BE2C (cell line): Measurements from ENCODE around the gene USH1G.
A peak's percentile ranks its signal among the peaks of the same experiment; 100 is the strongest.

ENCODE experiments used
- DNase-seq: peaks from one replicate; pipeline ENCODE4 v3.0.0-alpha.2; 2020
- H3K27me3 ChIP-seq: fragments of 250-450 bp; sonication (Bioruptor Pico); 2 replicates; pipeline ENCODE4 v1.5.1; 2020; ENCODE audit warnings: mild to moderate bottlenecking
- H3K36me3 ChIP-seq: fragments of 250-450 bp; sonication (Bioruptor Pico); 2 replicates; pipeline ENCODE4 v1.5.1; 2020; ENCODE audit warnings: mild to moderate bottlenecking
- H3K4me1 ChIP-seq: fragments of 250-450 bp; sonication (Bioruptor Pico); 2 replicates; pipeline ENCODE4 v1.5.1; 2020
- H3K4me3 ChIP-seq: 2 replicates; pipeline ENCODE4 v1.5.1; 2011; ENCODE audit warnings: low read depth, low read length
- H3K9me3 ChIP-seq: fragments of 250-450 bp; sonication (Bioruptor Pico); 2 replicates; pipeline ENCODE4 v1.5.1; 2020
- TF ChIP-seq, protein P1 (sequence below): IDR thresholded peaks from 2 replicates; pipeline ENCODE4 v1.5.1; 2012; ENCODE audit warnings: mild to moderate bottlenecking, low read depth, low read length

Gene USH1G

GRCh38 chr17:74968361-74968780, 45.3 kb upstream of the USH1G start:
- no peak for DNase-seq
- H3K27me3 ChIP-seq, result peaks cover 13% of the 10 kb centered on the region
- H3K4me1 ChIP-seq, result no peaks in the 10 kb centered on the region; the same call in 1 of the 2 replicates
- no peaks in the 10 kb centered on the region for H3K36me3 ChIP-seq
- TF ChIP-seq, protein P1, sequence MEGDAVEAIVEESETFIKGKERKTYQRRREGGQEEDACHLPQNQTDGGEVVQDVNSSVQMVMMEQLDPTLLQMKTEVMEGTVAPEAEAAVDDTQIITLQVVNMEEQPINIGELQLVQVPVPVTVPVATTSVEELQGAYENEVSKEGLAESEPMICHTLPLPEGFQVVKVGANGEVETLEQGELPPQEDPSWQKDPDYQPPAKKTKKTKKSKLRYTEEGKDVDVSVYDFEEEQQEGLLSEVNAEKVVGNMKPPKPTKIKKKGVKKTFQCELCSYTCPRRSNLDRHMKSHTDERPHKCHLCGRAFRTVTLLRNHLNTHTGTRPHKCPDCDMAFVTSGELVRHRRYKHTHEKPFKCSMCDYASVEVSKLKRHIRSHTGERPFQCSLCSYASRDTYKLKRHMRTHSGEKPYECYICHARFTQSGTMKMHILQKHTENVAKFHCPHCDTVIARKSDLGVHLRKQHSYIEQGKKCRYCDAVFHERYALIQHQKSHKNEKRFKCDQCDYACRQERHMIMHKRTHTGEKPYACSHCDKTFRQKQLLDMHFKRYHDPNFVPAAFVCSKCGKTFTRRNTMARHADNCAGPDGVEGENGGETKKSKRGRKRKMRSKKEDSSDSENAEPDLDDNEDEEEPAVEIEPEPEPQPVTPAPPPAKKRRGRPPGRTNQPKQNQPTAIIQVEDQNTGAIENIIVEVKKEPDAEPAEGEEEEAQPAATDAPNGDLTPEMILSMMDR, result no peak
- no peak overlapping the region for H3K4me3 ChIP-seq
- no peaks in the 10 kb centered on the region for H3K9me3 ChIP-seq

- H3K36me3 ChIP-seq, result no peaks in the 10 kb centered on the region
- H3K27me3 ChIP-seq, result no peaks in the 10 kb centered on the region
- no peaks in the 10 kb centered on the region for H3K4me1 ChIP-seq
- no peaks in the 10 kb centered on the region for H3K9me3 ChIP-seq
- TF ChIP-seq, protein P1, result no peak
- no peak for DNase-seq
- H3K4me3 ChIP-seq, result no peak overlapping the region
Measured at GRCh38 chr17:74964988-74965622, 42.0 kb upstream of the USH1G start.

GRCh38 chr17:74964246-74964761, 41.2 kb upstream of the USH1G start:
- H3K4me3 ChIP-seq, result no peak overlapping the region
- H3K36me3 ChIP-seq, result no peaks in the 10 kb centered on the region
- TF ChIP-seq, protein P1, result no peak
- no peaks in the 10 kb centered on the region for H3K4me1 ChIP-seq
- H3K9me3 ChIP-seq, result no peaks in the 10 kb centered on the region
- no peaks in the 10 kb centered on the region for H3K27me3 ChIP-seq
- no peak for DNase-seq

GRCh38 chr17:74963656-74964055, 40.6 kb upstream of the USH1G start:
- TF ChIP-seq, protein P1, result peak; percentile 16; the same call in 1 of the 2 replicates
- H3K36me3 ChIP-seq, result no peaks in the 10 kb centered on the region
- DNase-seq, result no peak
- H3K9me3 ChIP-seq, result no peaks in the 10 kb centered on the region
- no peaks in the 10 kb centered on the region for H3K27me3 ChIP-seq
- H3K4me1 ChIP-seq, result no peaks in the 10 kb centered on the region
- H3K4me3 ChIP-seq, result no peak overlapping the region

- no peak for DNase-seq
- H3K4me3 ChIP-seq, result no peak overlapping the region
Measured at GRCh38 chr17:74962622-74963394, 39.8 kb upstream of the USH1G start.

More at GRCh38 chr17:74962622-74963394, 39.8 kb upstream of the USH1G start:
- Histone ChIP-seq H3K36me3 (no peaks in the 10 kb centered on the region), H3K9me3 (no peaks in the 10 kb centered on the region), H3K4me1 (no peaks in the 10 kb centered on the region), H3K27me3 (no peaks in the 10 kb centered on the region)
- TF ChIP-seq, protein P1, result no peak
